NCI-H1694 (cell line): ENCODE data around the gene RSAD1.

ENCODE experiments used
- DNase-seq: peaks from one replicate; lab custom pipeline; 2025; lab: John Stamatoyannopoulos, UW

The RSAD1 gene

GRCh38 chr17:50495217-50495823 is 16.7 kb downstream of the RSAD1 start:
- no peak for DNase-seq

GRCh38 chr17:50495918-50496317 is 17.3 kb downstream of the RSAD1 start:
- no peak for DNase-seq

GRCh38 chr17:50498021-50498874 is 19.6 kb downstream of the RSAD1 start:
- no peak for DNase-seq

GRCh38 chr17:50499270-50499669 is 20.6 kb downstream of the RSAD1 start:
- no peak for DNase-seq

GRCh38 chr17:50499721-50500120 is 21.1 kb downstream of the RSAD1 start:
- no peak for DNase-seq

- peak; percentile 43 for DNase-seq
Measured at GRCh38 chr17:50501054-50501453, 22.4 kb downstream of the RSAD1 start.

GRCh38 chr17:50502301-50502990 is 23.8 kb downstream of the RSAD1 start:
- DNase-seq: no peak

- no peak for DNase-seq
Measured at GRCh38 chr17:50505591-50506130, 27.0 kb downstream of the RSAD1 start.

- no peak for DNase-seq
Measured at GRCh38 chr17:50506298-50506697, 27.6 kb downstream of the RSAD1 start.

GRCh38 chr17:50507871-50508572 is 29.4 kb downstream of the RSAD1 start, which contains the start of gene MYCBPAP:
Gene MYCBPAP, plus strand, starts transcription at chr17:50508439. Its CDS starts 236 bp downstream, at chr17:50508675.
- DNase-seq: no peak

- no peak for DNase-seq
Measured at GRCh38 chr17:50508573-50509460, 30.2 kb downstream of the RSAD1 start.

GRCh38 chr17:50511058-50511457 is 32.4 kb downstream of the RSAD1 start:
- no peak for DNase-seq

GRCh38 chr17:50513495-50513894 is 34.8 kb downstream of the RSAD1 start:
- no peak for DNase-seq

GRCh38 chr17:50514388-50514787 is 35.7 kb downstream of the RSAD1 start:
- DNase-seq: no peak

- no peak for DNase-seq
Measured at GRCh38 chr17:50514936-50515702, 36.5 kb downstream of the RSAD1 start.

- DNase-seq: no peak
Measured at GRCh38 chr17:50517011-50517410, 38.4 kb downstream of the RSAD1 start.

GRCh38 chr17:50517504-50518383 is 39.1 kb downstream of the RSAD1 start:
- no peak for DNase-seq

GRCh38 chr17:50518384-50519023 is 39.8 kb downstream of the RSAD1 start:
- DNase-seq: no peak
